Gastroesophageal sphincter (tissue), 4 donors: ENCODE measurements around the gene GRAMD1C. TPM values are rescaled to one million over a fixed set of nuclear protein-coding genes. Genes with fewer than 3 reads are reported as not detected.

ENCODE experiments used
- ATAC-seq: fragments of 150-250 bp; one replicate; pipeline ENCODE4 v1.9.1; 2016; ENCODE audit warnings: mild to moderate bottlenecking, moderate library complexity
- H3K27ac ChIP-seq, 4 donors: fragments of 200-600 bp; sonication (generic) in 3 of 4; 1 replicate in 3 of 4; 2 replicates in 1 of 4; pipeline ENCODE4 v1.5.1; 2016 to 2019
- H3K27me3 ChIP-seq: fragments of 200-600 bp; sonication (generic); one replicate; pipeline ENCODE4 v1.5.1; 2019
- H3K36me3 ChIP-seq, 2 donors: fragments of 200-600 bp; sonication (generic); one replicate each; pipeline ENCODE4 v1.5.1; 2019; ENCODE audit warnings: control low read depth in 1 of 2
- H3K4me1 ChIP-seq, 3 donors: fragments of 200-600 bp; sonication (generic); 1 replicate in 2 of 3; 2 replicates in 1 of 3; pipeline ENCODE4 v1.5.1; 2016 to 2019; ENCODE audit warnings: control low read depth in 2 of 3
- H3K4me3 ChIP-seq, 2 donors: fragments of 200-600 bp; sonication (generic); one replicate each; pipeline ENCODE4 v1.5.1; 2019; ENCODE audit warnings: mild to moderate bottlenecking in 1 of 2, moderate library complexity in 1 of 2
- H3K9me3 ChIP-seq, 3 donors: fragments of 200-600 bp; sonication (generic); one replicate each; pipeline ENCODE4 v1.5.1; 2017 to 2019; ENCODE audit warnings: control low read depth in 2 of 3
- CTCF ChIP-seq, 4 experiments: fragments of 200-600 bp in 2 of 4; fragments of 450-650 bp in 2 of 4; sonication (generic) in 1 of 4; IDR thresholded peaks; one replicate each; pipeline ENCODE4 v1.5.1; 2017 to 2019; ENCODE audit warnings: antibody characterized with exemption in 4 of 4, mild to moderate bottlenecking in 2 of 4, moderate library complexity in 2 of 4
- EP300 ChIP-seq: sonication (generic); formaldehyde crosslinking; IDR thresholded peaks from one replicate; pipeline ENCODE4 v1.6.1; 2017; ENCODE audit warnings: antibody characterized with exemption, mild to moderate bottlenecking
- POLR2A ChIP-seq, 2 donors: fragments of 450-650 bp; IDR thresholded peaks; one replicate each; pipeline ENCODE4 v1.6.1; 2017; ENCODE audit warnings: antibody characterized with exemption in 2 of 2, mild to moderate bottlenecking in 2 of 2, moderate library complexity in 1 of 2
- POLR2AphosphoS5 ChIP-seq: sonication (generic); formaldehyde crosslinking; IDR thresholded peaks from one replicate; pipeline ENCODE4 v1.6.1; 2017; ENCODE audit warnings: antibody characterized with exemption
- WGBS, 2 donors: methylation state at CpG; one replicate each; pipeline ENCODE4 v1.1.5; 2018; ENCODE audit warnings: low coverage in 1 of 2; 5-methylcytosine and 5-hydroxymethylcytosine counted together
- total RNA-seq, 4 donors: library from RNA; depleted of rRNA; stranded (reverse); fragments of >200 nt; gene quantifications; one replicate each; pipeline ENCODE4 v1.1.0, GENCODE V29; 2016

GRAMD1C gene
- total RNA-seq, 4 donors from 2014 or later = 0.54 to 3.6 (median 1.4) TPM; not detected in 1

- Histone ChIP-seq H3K4me3 (no peak overlapping the region), H3K4me1 (no peaks in the 10 kb centered on the region), H3K27ac (no peak overlapping the region), H3K27me3 (no peaks in the 10 kb centered on the region), H3K36me3 (no peaks in the 10 kb centered on the region), H3K9me3 (peaks cover 0 to 5% (median 0%) of the 10 kb centered on the region in 3 donors)
- 95 to 100% methylated on average over 1 to 7 of the region's 30 CpGs for WGBS, 2 donors
- no peak for TF ChIP-seq POLR2AphosphoS5
- no peak for TF ChIP-seq POLR2A (IDR thresholded peaks at IDR 0.05)
- TF ChIP-seq EP300 = no peak
- no peak for TF ChIP-seq CTCF (IDR thresholded peaks at IDR 0.05)
- no peak for ATAC-seq
Observed at GRCh38 chr3:113885050-113885449, 46.5 kb downstream of the GRAMD1C start.

GRCh38 chr3:113890256-113890900, 51.8 kb downstream of the GRAMD1C start:
- Histone ChIP-seq H3K27me3 (no peaks in the 10 kb centered on the region), H3K4me3 (no peak overlapping the region), H3K4me1 (no peaks in the 10 kb centered on the region), H3K9me3 (no peaks in the 10 kb centered on the region), H3K27ac (no peak overlapping the region), H3K36me3 (no peaks in the 10 kb centered on the region)
- ATAC-seq = no peak
- TF ChIP-seq EP300 = no peak
- WGBS, 2 donors = 84% methylated on average over 5 of the region's 8 CpGs; no CpG with 5 or more reads in 1 of the 2 donors

GRCh38 chr3:113894927-113895326, 56.3 kb downstream of the GRAMD1C start:
- Histone ChIP-seq H3K36me3 (no peaks in the 10 kb centered on the region), H3K27ac (no peak overlapping the region), H3K4me1 (peaks cover 0 to 7% (median 0%) of the 10 kb centered on the region in 3 donors), H3K27me3 (no peaks in the 10 kb centered on the region), H3K4me3 (no peak overlapping the region), H3K9me3 (no peaks in the 10 kb centered on the region)
- TF ChIP-seq EP300 = no peak
- TF ChIP-seq POLR2AphosphoS5 = no peak
- TF ChIP-seq POLR2A (IDR thresholded peaks at IDR 0.05) = no peak
- TF ChIP-seq CTCF (IDR thresholded peaks at IDR 0.05) = no peak
- ATAC-seq = no peak
- WGBS, 2 donors = 80 to 100% methylated on average over 2 to 4 of the region's 4 CpGs

- ATAC-seq = no peak
- 94 to 98% methylated on average over 3 of the region's 3 CpGs for WGBS, 2 donors
- TF ChIP-seq EP300 = no peak
- no peak for TF ChIP-seq CTCF (IDR thresholded peaks at IDR 0.05)
- TF ChIP-seq POLR2AphosphoS5 = no peak
- TF ChIP-seq POLR2A (IDR thresholded peaks at IDR 0.05) = no peak
Observed at GRCh38 chr3:113895964-113896363, 57.4 kb downstream of the GRAMD1C start.

GRCh38 chr3:113896930-113897329, 58.3 kb downstream of the GRAMD1C start:
- 48 to 81% methylated on average over 3 of the region's 3 CpGs for WGBS, 2 donors
- Histone ChIP-seq H3K4me1 (peaks cover 0 to 7% (median 0%) of the 10 kb centered on the region in 3 donors), H3K36me3 (no peaks in the 10 kb centered on the region), H3K4me3 (no peak overlapping the region), H3K27ac (no peak overlapping the region), H3K9me3 (no peaks in the 10 kb centered on the region), H3K27me3 (no peaks in the 10 kb centered on the region)
- no peak for ATAC-seq
- TF ChIP-seq POLR2A (IDR thresholded peaks at IDR 0.05) (no peak), EP300 (no peak), POLR2AphosphoS5 (no peak), CTCF (IDR thresholded peaks at IDR 0.05) (no peak)

More at GRCh38 chr3:113895964-113896363, 57.4 kb downstream of the GRAMD1C start:
- no peaks in the 10 kb centered on the region for H3K9me3 ChIP-seq
- no peak overlapping the region for H3K4me3 ChIP-seq
- H3K27ac ChIP-seq = no peak overlapping the region
- no peaks in the 10 kb centered on the region for H3K36me3 ChIP-seq
- H3K27me3 ChIP-seq = no peaks in the 10 kb centered on the region
- peaks cover 0 to 7% (median 0%) of the 10 kb centered on the region in 3 donors for H3K4me1 ChIP-seq
